H1 (cell line): ENCODE results near the gene SAPCD1. TPM values are rescaled to one million over a fixed set of nuclear protein-coding genes. Genes with fewer than 3 reads are reported as not detected.

ENCODE experiments used
- ASH2L ChIP-seq: fragments of 200-600, 300-600 bp; sonication (generic); IDR thresholded peaks from one replicate; pipeline ENCODE4 v1.7.1; 2017; ENCODE audit warnings: low read length
- ATF2 ChIP-seq: IDR thresholded peaks from 2 replicates; pipeline ENCODE4 v1.6.1; 2012; ENCODE audit warnings: low read length, inconsistent platforms
- CREB1 ChIP-seq: IDR thresholded peaks from 2 replicates; pipeline ENCODE4 v1.6.1; 2012; ENCODE audit warnings: inconsistent platforms
- GTF2F1 ChIP-seq: IDR thresholded peaks from 2 replicates; pipeline ENCODE4 v1.6.1; 2012; ENCODE audit warnings: low read depth, low read length, improper control_type of control experiment, borderline replicate concordance
- HDAC2 ChIP-seq, 2 experiments: fragments of 300-600 bp in 1 of 2; sonication (generic) in 1 of 2; IDR thresholded peaks; 2 replicates each; pipeline ENCODE4 v1.6.1; 2011 to 2012; ENCODE audit warnings: low read depth in 2 of 2, low read length in 2 of 2, mild to moderate bottlenecking in 2 of 2, moderate library complexity in 2 of 2, borderline replicate concordance in 1 of 2, inconsistent platforms in 1 of 2
- KDM4A ChIP-seq: IDR thresholded peaks from one replicate; pipeline ENCODE4 v1.7.1; 2012; ENCODE audit warnings: low read depth, mild to moderate bottlenecking, moderate library complexity, low read length, inconsistent platforms; ENCODE audit not compliant: severe bottlenecking
- NANOG ChIP-seq: IDR thresholded peaks from 2 replicates; pipeline ENCODE4 v1.6.1; 2011; ENCODE audit warnings: low read length, low read depth, mild to moderate bottlenecking, inconsistent platforms; ENCODE audit not compliant: insufficient read depth, poor library complexity, severe bottlenecking
- NRF1 ChIP-seq: IDR thresholded peaks from 2 replicates; pipeline ENCODE4 v1.6.1; 2011; ENCODE audit warnings: mild to moderate bottlenecking, low read depth, low read length, improper control_type of control experiment
- POLR2A ChIP-seq, 2 experiments: IDR thresholded peaks; 1 replicate in 1 of 2; 2 replicates in 1 of 2; pipeline ENCODE4 v1.6.1; 2011; ENCODE audit warnings: low read depth in 2 of 2, low read length in 2 of 2, mild to moderate bottlenecking in 2 of 2; ENCODE audit errors: control extremely low read depth in 1 of 2
- RBBP5 ChIP-seq: IDR thresholded peaks from 2 replicates; pipeline ENCODE4 v1.7.1; 2012; ENCODE audit warnings: low read depth, mild to moderate bottlenecking, inconsistent platforms, low read length, moderate library complexity, borderline replicate concordance
- RNF2 ChIP-seq: fragments of 200-900, 300-1000 bp; sonication (generic); IDR thresholded peaks from 2 replicates; pipeline ENCODE4 v1.7.1; 2016; ENCODE audit warnings: borderline replicate concordance, low read depth, mild to moderate bottlenecking, antibody characterized with exemption, low read length; ENCODE audit not compliant: poor library complexity, severe bottlenecking; ENCODE audit errors: missing control alignments
- SP4 ChIP-seq: IDR thresholded peaks from 2 replicates; pipeline ENCODE4 v1.6.1; 2012; ENCODE audit warnings: low read length, inconsistent platforms
- TAF1 ChIP-seq: IDR thresholded peaks from 2 replicates; pipeline ENCODE4 v1.6.1; 2011; ENCODE audit warnings: mild to moderate bottlenecking, low read depth, low read length
- TCF12 ChIP-seq: IDR thresholded peaks from 2 replicates; pipeline ENCODE4 v1.6.1; 2011; ENCODE audit warnings: low read depth, mild to moderate bottlenecking, low read length
- YY1 ChIP-seq: IDR thresholded peaks from 2 replicates; pipeline ENCODE4 v1.6.1; 2011; ENCODE audit warnings: low read depth, mild to moderate bottlenecking, low read length
- ZNF274 ChIP-seq: IDR thresholded peaks from 2 replicates; pipeline ENCODE4 v1.7.0; 2012; ENCODE audit warnings: low read length, borderline replicate concordance; ENCODE audit errors: extremely low read depth
- polyA plus RNA-seq, 7 experiments: library from polyadenylated mRNA; depleted of rRNA in 3 of 7; stranded (reverse) in 5 of 7; unstranded in 2 of 7; fragments of >200 nt in 5 of 7; fragments of 200-250 nt in 2 of 7; gene quantifications; 1 replicate in 5 of 7; 2 replicates in 1 of 7; 4 replicates in 1 of 7; pipeline versions ENCODE4 v1.2.1 to v1.2.3, GENCODE V29; 2011 to 2013; ENCODE audit warnings: missing spikeins in 2 of 7, mixed read lengths in 2 of 7
- total RNA-seq: library from RNA; stranded (reverse); fragmentation: NEBNext Ultra II Directional; extraction: Animal tissue kit (Norgen Biotek cat#: 25700); gene quantifications from 2 replicates; pipeline ENCODE4 v1.2.1, GENCODE V29; 2021

Gene SAPCD1
- total and polyA plus RNA-seq, 2 of the 8 experiments (the other 6 are each of a cell fraction or from before 2014, with no cell fraction given): 3.1 to 5.9 TPM

- TF ChIP-seq ATF2 (peak; percentile 77), GTF2F1 (peak; percentile 53; the same call in 1 of the 2 replicates), RNF2 (peak; percentile 27), RBBP5 (no peak), KDM4A (no peak), YY1 (peak; percentile 90), NANOG (peak; percentile 49), CREB1 (peak; percentile 53; the same call in 1 of the 2 replicates), SP4 (peak; percentile 93; the same call in 1 of the 2 replicates), POLR2A (IDR thresholded peaks at IDR 0.05; ENCODE audit: control extremely low read depth in 1 of 2, low read depth in 2 of 2, low read length in 2 of 2) (peak in 1 of 2 experiments; percentile 90; a peak in 2 of 3 replicates), ASH2L (peak; percentile 63), TAF1 (peak; percentile 75; the same call in 1 of the 2 replicates), HDAC2 (IDR thresholded peaks at IDR 0.05; ENCODE audit: borderline replicate concordance in 1 of 2, low read depth in 2 of 2, low read length in 2 of 2) (peak in 1 of 2 experiments; percentile 86; a peak in 1 of 4 replicates), ZNF274 (no peak), NRF1 (peak; percentile 63), TCF12 (peak; percentile 82; the same call in 1 of the 2 replicates)
- TF ChIP-seq, all 59 proteins: peak for 25
These were observed 22.6 kb upstream of the SAPCD1 start, which contains the start of gene MSH5 (continued) for GRCh38 chr6:31739639-31740396.
